ENCODE results near the gene FSIP1.

The FSIP1 gene

GRCh38 chr15:39714251-39714650 lies 68.4 kb downstream of the FSIP1 start:
- no peak for DNase-seq

- no peak for DNase-seq
These were observed 68.8 kb downstream of the FSIP1 start for GRCh38 chr15:39713846-39714245.

GRCh38 chr15:39710681-39711080 lies 72.0 kb downstream of the FSIP1 start:
- DNase-seq, result no peak

- no peak for DNase-seq
These were observed 72.7 kb downstream of the FSIP1 start for GRCh38 chr15:39709941-39710340.

GRCh38 chr15:39706206-39706605 lies 76.4 kb downstream of the FSIP1 start:
- DNase-seq, result no peak

- no peak for DNase-seq
These were observed 78.0 kb downstream of the FSIP1 start for GRCh38 chr15:39704689-39705088.

GRCh38 chr15:39704235-39704634 lies 78.4 kb downstream of the FSIP1 start:
- DNase-seq, result no peak

- no peak for DNase-seq
These were observed 80.7 kb downstream of the FSIP1 start for GRCh38 chr15:39701988-39702387.

- DNase-seq, result no peak
These were observed 82.3 kb downstream of the FSIP1 start for GRCh38 chr15:39700375-39700700.

- DNase-seq, result no peak
These were observed 82.9 kb downstream of the FSIP1 start for GRCh38 chr15:39699516-39700374.

- DNase-seq, result no peak
These were observed 83.9 kb downstream of the FSIP1 start for GRCh38 chr15:39698444-39699390.

GRCh38 chr15:39697509-39697908 lies 85.1 kb downstream of the FSIP1 start:
- DNase-seq, result no peak

GRCh38 chr15:39695793-39696192 lies 86.8 kb downstream of the FSIP1 start:
- DNase-seq, result no peak

GRCh38 chr15:39692356-39693327 lies 90.0 kb downstream of the FSIP1 start:
- no peak for DNase-seq

- no peak for DNase-seq
These were observed 91.6 kb downstream of the FSIP1 start for GRCh38 chr15:39690881-39691634.

- DNase-seq, result no peak
These were observed 94.7 kb downstream of the FSIP1 start for GRCh38 chr15:39687965-39688364.

- no peak for DNase-seq
These were observed 96.5 kb downstream of the FSIP1 start for GRCh38 chr15:39685999-39686613.

- no peak for DNase-seq
These were observed 97.3 kb downstream of the FSIP1 start for GRCh38 chr15:39685367-39685766.

GRCh38 chr15:39684233-39684632 lies 98.4 kb downstream of the FSIP1 start:
- DNase-seq, result no peak

GRCh38 chr15:39682366-39682765 lies 100.3 kb downstream of the FSIP1 start:
- DNase-seq, result no peak

- no peak for DNase-seq
These were observed 101.8 kb downstream of the FSIP1 start for GRCh38 chr15:39680868-39681267.
